ENCODE measurements around the gene PLPPR4. TPM values are rescaled to one million over a fixed set of nuclear protein-coding genes. Genes with fewer than 3 reads are reported as not detected.

The PLPPR4 gene
- total and polyA plus RNA-seq, 2 donors (not counting 1 experiment from before 2014, with no cell fraction given) = not detected

GRCh38 chr1:99327357-99327756 is 63.1 kb downstream of the PLPPR4 start:
- no CpG with 5 or more reads among the region's 3 CpGs for WGBS (ENCODE audit: insufficient coverage)

GRCh38 chr1:99328171-99328570 is 63.9 kb downstream of the PLPPR4 start:
- DNase-seq (no peak), ATAC-seq (ENCODE audit: low read depth) (no peak)
- CTCF ChIA-PET = no interaction called here
- Histone ChIP-seq H3K9me3 (ENCODE audit: control extremely low read depth in 1 of 3, control insufficient read depth in 2 of 3, insufficient read depth in 1 of 3, low read length in 2 of 3) (no peaks in the 10 kb centered on the region), H3K79me2 (ENCODE audit: control insufficient read depth, insufficient read depth, low read length) (no peaks in the 10 kb centered on the region), H3K4me3 (ENCODE audit: control extremely low read depth in 1 of 5, extremely low read depth in 1 of 5, insufficient read depth in 1 of 5, low read depth in 2 of 5, low read length in 4 of 5) (no peak overlapping the region), H3K9ac (ENCODE audit: low read length) (no peak overlapping the region), H2AFZ (ENCODE audit: insufficient read depth, low read depth, low read length, poor library complexity, severe bottlenecking) (no peak overlapping the region), H3K4me2 (replicated peaks; ENCODE audit: low read depth, low read length, poor library complexity, severe bottlenecking) (no peak overlapping the region), H3K4me1 (ENCODE audit: control insufficient read depth in 2 of 2, insufficient read depth in 2 of 2, low read length in 2 of 2) (no peaks in the 10 kb centered on the region), H3K27ac (ENCODE audit: low read length in 2 of 2) (no peak overlapping the region), H4K20me1 (ENCODE audit: control insufficient read depth, insufficient read depth, low read length, poor library complexity, severe bottlenecking) (no peaks in the 10 kb centered on the region), H3K27me3 (replicated peaks in 1 of 4; ENCODE audit: control extremely low read depth in 1 of 4, control insufficient read depth in 3 of 4, insufficient read depth in 4 of 4, low read length in 3 of 4) (no peaks in the 10 kb centered on the region), H3K36me3 (replicated peaks in 1 of 2; ENCODE audit: control extremely low read depth in 1 of 2, control insufficient read depth in 1 of 2, extremely low read depth in 1 of 2, insufficient read depth in 2 of 2, low read length in 1 of 2) (no peaks in the 10 kb centered on the region)
- Mint-ChIP-seq H3K27me3 (no peaks in the 10 kb centered on the region), H3K9me3 (ENCODE audit: insufficient read depth) (no peaks in the 10 kb centered on the region), H3K4me3 (no peak overlapping the region), H3K4me1 (no peaks in the 10 kb centered on the region), H3K27ac (no peak overlapping the region)
- POLR2A ChIA-PET = no interaction called here
- WGBS (ENCODE audit: insufficient coverage) = no CpG with 5 or more reads among the region's 1 CpG
- TF ChIP-seq EZH2 (IDR thresholded peaks at IDR 0.05; ENCODE audit: borderline replicate concordance, insufficient read depth, low read depth, low read length, poor library complexity, severe bottlenecking) = no peak
- no peak for TF ChIP-seq CTCF (IDR thresholded peaks at IDR 0.05)
- intact Hi-C loops (cut with micrococcal nuclease) = no loop called here

More at GRCh38 chr1:99327357-99327756, 63.1 kb downstream of the PLPPR4 start:
- no peak overlapping the region for H3K27ac Mint-ChIP-seq
- ATAC-seq (ENCODE audit: low read depth) (no peak), DNase-seq (no peak)
- CTCF ChIA-PET = no interaction called here
- H3K4me1 Mint-ChIP-seq = no peaks in the 10 kb centered on the region
- POLR2A ChIA-PET = no interaction called here
- H3K4me3 Mint-ChIP-seq = no peak overlapping the region
- intact Hi-C loops (cut with micrococcal nuclease) = no loop called here
- no peak for TF ChIP-seq CTCF (IDR thresholded peaks at IDR 0.05)
- no peak for TF ChIP-seq EZH2 (IDR thresholded peaks at IDR 0.05; ENCODE audit: borderline replicate concordance, insufficient read depth, low read depth, low read length, poor library complexity, severe bottlenecking)
- H3K4me3 ChIP-seq (ENCODE audit: control extremely low read depth in 1 of 5, extremely low read depth in 1 of 5, insufficient read depth in 1 of 5, low read depth in 2 of 5, low read length in 4 of 5) = no peak overlapping the region
- no peak overlapping the region for H3K4me2 ChIP-seq (replicated peaks; ENCODE audit: low read depth, low read length, poor library complexity, severe bottlenecking)
- no peaks in the 10 kb centered on the region for H3K79me2 ChIP-seq (ENCODE audit: control insufficient read depth, insufficient read depth, low read length)
- H4K20me1 ChIP-seq (ENCODE audit: control insufficient read depth, insufficient read depth, low read length, poor library complexity, severe bottlenecking) = no peaks in the 10 kb centered on the region
- no peaks in the 10 kb centered on the region for H3K9me3 ChIP-seq (ENCODE audit: control extremely low read depth in 1 of 3, control insufficient read depth in 2 of 3, insufficient read depth in 1 of 3, low read length in 2 of 3)
- H3K4me1 ChIP-seq (ENCODE audit: control insufficient read depth in 2 of 2, insufficient read depth in 2 of 2, low read length in 2 of 2) = no peaks in the 10 kb centered on the region
- H3K9ac ChIP-seq (ENCODE audit: low read length) = no peak overlapping the region
- no peaks in the 10 kb centered on the region for H3K27me3 ChIP-seq (replicated peaks in 1 of 4; ENCODE audit: control extremely low read depth in 1 of 4, control insufficient read depth in 3 of 4, insufficient read depth in 4 of 4, low read length in 3 of 4)
- no peaks in the 10 kb centered on the region for H3K27me3 Mint-ChIP-seq
- no peaks in the 10 kb centered on the region for H3K9me3 Mint-ChIP-seq (ENCODE audit: insufficient read depth)
- H3K27ac ChIP-seq (ENCODE audit: low read length in 2 of 2) = no peak overlapping the region
- no peaks in the 10 kb centered on the region for H3K36me3 ChIP-seq (replicated peaks in 1 of 2; ENCODE audit: control extremely low read depth in 1 of 2, control insufficient read depth in 1 of 2, extremely low read depth in 1 of 2, insufficient read depth in 2 of 2, low read length in 1 of 2)
- H2AFZ ChIP-seq (ENCODE audit: insufficient read depth, low read depth, low read length, poor library complexity, severe bottlenecking) = no peak overlapping the region

All from B cell (primary cell).